H7 (cell line): Measurements from ENCODE around the gene PCSK5. TPM values are rescaled to one million over a fixed set of nuclear protein-coding genes. Genes with fewer than 3 reads are reported as not detected.

Experiments used
- DNase-seq: peaks from one replicate; pipeline ENCODE4 v3.0.0; 2012
- H3K27me3 ChIP-seq: 2 replicates; pipeline ENCODE4 v1.6.0; 2011; ENCODE audit warnings: mild to moderate bottlenecking, low read length; ENCODE audit not compliant: control insufficient read depth, insufficient read depth
- H3K36me3 ChIP-seq: replicated peaks from 2 replicates; pipeline ENCODE4 v1.5.1; 2011; ENCODE audit warnings: low read length; ENCODE audit not compliant: control insufficient read depth, insufficient read depth
- H3K4me3 ChIP-seq: 2 replicates; pipeline ENCODE4 v1.5.1; 2011; ENCODE audit warnings: low read depth, mild to moderate bottlenecking, control low read depth, low read length, moderate library complexity; ENCODE audit not compliant: insufficient read depth
- total RNA-seq: library from RNA; depleted of rRNA; stranded (reverse); fragments of >200 nt; shearing (Covaris generic); gene quantifications from 2 replicates; pipeline ENCODE4 v1.2.3, GENCODE V29; 2014

PCSK5 gene
- total RNA-seq, 1 experiment from 2014 or later, result 10.1 TPM

- Histone ChIP-seq H3K27me3 (no peaks in the 10 kb centered on the region), H3K36me3 (peaks cover 9% of the 10 kb centered on the region), H3K4me3 (no peak overlapping the region)
- no peak for DNase-seq
These were observed 202.1 kb downstream of the PCSK5 start for GRCh38 chr9:76092572-76092971.

- no peak overlapping the region for H3K4me3 ChIP-seq
- H3K27me3 ChIP-seq, result no peaks in the 10 kb centered on the region
- peaks cover 12% of the 10 kb centered on the region for H3K36me3 ChIP-seq
- DNase-seq, result no peak
These were observed 205.1 kb downstream of the PCSK5 start for GRCh38 chr9:76095585-76095984.

- no peak for DNase-seq
- no peaks in the 10 kb centered on the region for H3K27me3 ChIP-seq
- H3K36me3 ChIP-seq, result peaks cover 12% of the 10 kb centered on the region
- no peak overlapping the region for H3K4me3 ChIP-seq
These were observed 209.0 kb downstream of the PCSK5 start for GRCh38 chr9:76099516-76099915.

- Histone ChIP-seq H3K4me3 (no peak overlapping the region), H3K27me3 (no peaks in the 10 kb centered on the region), H3K36me3 (peaks cover 9% of the 10 kb centered on the region)
- DNase-seq, result no peak
These were observed 210.6 kb downstream of the PCSK5 start for GRCh38 chr9:76101075-76101474.

- Histone ChIP-seq H3K4me3 (no peak overlapping the region), H3K36me3 (peaks cover 7% of the 10 kb centered on the region), H3K27me3 (no peaks in the 10 kb centered on the region)
- no peak for DNase-seq
These were observed 211.0 kb downstream of the PCSK5 start for GRCh38 chr9:76101491-76101890.

- Histone ChIP-seq H3K27me3 (no peaks in the 10 kb centered on the region), H3K36me3 (peaks cover 7% of the 10 kb centered on the region), H3K4me3 (no peak overlapping the region)
- no peak for DNase-seq
These were observed 211.5 kb downstream of the PCSK5 start for GRCh38 chr9:76101947-76102346.

GRCh38 chr9:76103531-76104315, 213.2 kb downstream of the PCSK5 start:
- no peaks in the 10 kb centered on the region for H3K27me3 ChIP-seq
- H3K4me3 ChIP-seq, result no peak overlapping the region
- no peaks in the 10 kb centered on the region; the same call in none of the 2 replicates for H3K36me3 ChIP-seq
- DNase-seq, result no peak

- Histone ChIP-seq H3K36me3 (no peaks in the 10 kb centered on the region; the same call in none of the 2 replicates), H3K27me3 (no peaks in the 10 kb centered on the region)
- DNase-seq, result no peak
These were observed 217.0 kb downstream of the PCSK5 start for GRCh38 chr9:76107482-76107881.

GRCh38 chr9:76109953-76110352, 219.5 kb downstream of the PCSK5 start:
- no peaks in the 10 kb centered on the region for H3K27me3 ChIP-seq
- H3K4me3 ChIP-seq, result no peak overlapping the region
- no peak for DNase-seq
- no peaks in the 10 kb centered on the region; the same call in none of the 2 replicates for H3K36me3 ChIP-seq

More at GRCh38 chr9:76107482-76107881, 217.0 kb downstream of the PCSK5 start:
- H3K4me3 ChIP-seq, result no peak overlapping the region

- DNase-seq, result no peak
- Histone ChIP-seq H3K27me3 (no peaks in the 10 kb centered on the region), H3K36me3 (no peaks in the 10 kb centered on the region; the same call in 1 of the 2 replicates), H3K4me3 (no peak overlapping the region)
These were observed 221.7 kb downstream of the PCSK5 start for GRCh38 chr9:76112151-76112550.

- Histone ChIP-seq H3K4me3 (no peak overlapping the region), H3K27me3 (no peaks in the 10 kb centered on the region), H3K36me3 (no peaks in the 10 kb centered on the region; the same call in 1 of the 2 replicates)
- DNase-seq, result no peak
These were observed 223.7 kb downstream of the PCSK5 start for GRCh38 chr9:76114144-76114543.

GRCh38 chr9:76115396-76115795, 224.9 kb downstream of the PCSK5 start:
- Histone ChIP-seq H3K27me3 (no peaks in the 10 kb centered on the region), H3K36me3 (no peaks in the 10 kb centered on the region; the same call in 1 of the 2 replicates), H3K4me3 (no peak overlapping the region)
- no peak for DNase-seq

- no peaks in the 10 kb centered on the region for H3K27me3 ChIP-seq
- no peaks in the 10 kb centered on the region for H3K36me3 ChIP-seq
- DNase-seq, result no peak
These were observed 225.6 kb downstream of the PCSK5 start for GRCh38 chr9:76115982-76116646.

GRCh38 chr9:76116913-76117312, 226.4 kb downstream of the PCSK5 start:
- H3K27me3 ChIP-seq, result no peaks in the 10 kb centered on the region
- H3K36me3 ChIP-seq, result no peaks in the 10 kb centered on the region
- H3K4me3 ChIP-seq, result no peak overlapping the region
- DNase-seq, result no peak

More at GRCh38 chr9:76115982-76116646, 225.6 kb downstream of the PCSK5 start:
- no peak overlapping the region for H3K4me3 ChIP-seq

GRCh38 chr9:76127637-76128036, 237.2 kb downstream of the PCSK5 start:
- H3K27me3 ChIP-seq, result no peaks in the 10 kb centered on the region

More at GRCh38 chr9:76127637-76128036, 237.2 kb downstream of the PCSK5 start:
- Histone ChIP-seq H3K36me3 (no peaks in the 10 kb centered on the region; the same call in 1 of the 2 replicates), H3K4me3 (no peak overlapping the region)
- no peak for DNase-seq
